HG03469 (cell line): ENCODE measurements around the gene C16orf78.
A peak's percentile ranks its signal among the peaks of the same experiment; 100 is the strongest.
"Not testable (repeated sequence)": the region's sequence is repeated elsewhere in the genome, so short reads cannot be mapped to it uniquely, and the experiment has no call there.

Experiments
- ATAC-seq: cut with Tn5 transposase; IDR thresholded peaks from one replicate; pipeline ENCODE4 v1.9.1; 2021; ENCODE audit warnings: mild to moderate bottlenecking, moderate library complexity, moderate number of reproducible peaks; ENCODE audit not compliant: unreplicated experiment

Gene C16orf78

GRCh38 chr16:49349446-49350168, 24.0 kb upstream of the C16orf78 start:
- ATAC-seq: no peak

- ATAC-seq: no peak
Observed at GRCh38 chr16:49350265-49351095, 23.1 kb upstream of the C16orf78 start.

GRCh38 chr16:49351096-49351487, 22.5 kb upstream of the C16orf78 start:
- no peak for ATAC-seq

GRCh38 chr16:49352892-49353291, 20.7 kb upstream of the C16orf78 start:
- ATAC-seq: no peak

GRCh38 chr16:49353680-49354079, 19.9 kb upstream of the C16orf78 start:
- ATAC-seq: no peak

- no peak for ATAC-seq
Observed at GRCh38 chr16:49354101-49354500, 19.5 kb upstream of the C16orf78 start.

GRCh38 chr16:49354991-49355390, 18.6 kb upstream of the C16orf78 start:
- no peak for ATAC-seq

- ATAC-seq: no peak
Observed at GRCh38 chr16:49355933-49356665, 17.5 kb upstream of the C16orf78 start.

GRCh38 chr16:49356728-49357488, 16.7 kb upstream of the C16orf78 start:
- no peak for ATAC-seq

GRCh38 chr16:49359591-49359990, 14.0 kb upstream of the C16orf78 start:
- ATAC-seq: no peak

- ATAC-seq: not testable (repeated sequence)
Observed at GRCh38 chr16:49361731-49362130, 11.9 kb upstream of the C16orf78 start.

- ATAC-seq: no peak
Observed at GRCh38 chr16:49362230-49362629, 11.4 kb upstream of the C16orf78 start.

GRCh38 chr16:49365711-49366509, 7.7 kb upstream of the C16orf78 start:
- peak; percentile 87 for ATAC-seq

- ATAC-seq: peak; percentile 73
Observed at GRCh38 chr16:49366669-49367068, 6.9 kb upstream of the C16orf78 start.

GRCh38 chr16:49369651-49370611, 3.7 kb upstream of the C16orf78 start:
- no peak for ATAC-seq

- no peak for ATAC-seq
Observed at GRCh38 chr16:49376206-49376605, 2.6 kb downstream of the C16orf78 start.

GRCh38 chr16:49377196-49377755, 3.7 kb downstream of the C16orf78 start:
- ATAC-seq: no peak

- ATAC-seq: no peak
Observed at GRCh38 chr16:49378238-49378637, 4.6 kb downstream of the C16orf78 start.
